ENCODE measurements around the gene TM9SF4.
"Not testable (repeated sequence)": the region's sequence is repeated elsewhere in the genome, so short reads cannot be mapped to it uniquely, and the experiment has no call there.

- TF ChIP-seq EZH2 (IDR thresholded peaks at IDR 0.05; ENCODE audit: insufficient read depth, poor library complexity, severe bottlenecking); EZH2phosphoT487 (IDR thresholded peaks at IDR 0.05; ENCODE audit: insufficient read depth, low read depth): not testable (repeated sequence)
These were observed 8.9 kb downstream of the TM9SF4 start for GRCh38 chr20:32118427-32118826.
